GM21786 (cell line): Measurements from ENCODE around the gene GABRR2.

Source experiments
- ATAC-seq: cut with Tn5 transposase; IDR thresholded peaks from one replicate; pipeline ENCODE4 v1.9.1; 2021; ENCODE audit not compliant: unreplicated experiment

Gene GABRR2

GRCh38 chr6:89215391-89215790 lies 99.7 kb downstream of the GABRR2 start:
- ATAC-seq, result no peak

GRCh38 chr6:89214197-89214596 lies 100.9 kb downstream of the GABRR2 start:
- ATAC-seq, result no peak

GRCh38 chr6:89212472-89212871 lies 102.6 kb downstream of the GABRR2 start:
- ATAC-seq, result no peak

GRCh38 chr6:89209457-89209856 lies 105.6 kb downstream of the GABRR2 start:
- ATAC-seq, result no peak

- ATAC-seq, result no peak
These were observed 106.5 kb downstream of the GABRR2 start for GRCh38 chr6:89208551-89208950.
